Tibial artery (tissue), 4 donors: ENCODE measurements around the gene TRIM26.

ENCODE experiments used
- DNase-seq, 2 donors: peaks; one replicate each; pipeline ENCODE4 v3.0.0-alpha.2; 2019
- H3K27ac ChIP-seq, 2 donors: fragments of 200-600 bp; sonication (generic) in 1 of 2; 1 replicate in 1 of 2; 2 replicates in 1 of 2; pipeline ENCODE4 v1.5.1; 2018 to 2019; ENCODE audit warnings: mild to moderate bottlenecking in 1 of 2
- H3K27me3 ChIP-seq, 2 donors: fragments of 200-600 bp; sonication (generic) in 1 of 2; one replicate each; pipeline versions ENCODE4 v1.5.1 to v1.6.0; 2016 to 2019
- H3K36me3 ChIP-seq, 3 donors: fragments of 200-600 bp; sonication (generic) in 2 of 3; one replicate each; pipeline ENCODE4 v1.5.1; 2016 to 2019; ENCODE audit warnings: mild to moderate bottlenecking in 2 of 3
- H3K4me1 ChIP-seq, 4 donors: fragments of 200-600 bp; sonication (generic) in 2 of 4; 1 replicate in 3 of 4; 2 replicates in 1 of 4; pipeline ENCODE4 v1.5.1; 2016 to 2019
- H3K4me3 ChIP-seq, 2 donors: fragments of 200-600 bp; sonication (generic) in 1 of 2; 1 replicate in 1 of 2; 2 replicates in 1 of 2; pipeline ENCODE4 v1.5.1; 2018 to 2019; ENCODE audit warnings: mild to moderate bottlenecking in 2 of 2
- H3K9me3 ChIP-seq, 3 donors: fragments of 200-600 bp; sonication (generic) in 1 of 3; one replicate each; pipeline ENCODE4 v1.5.1; 2016 to 2019
- CTCF ChIP-seq, 2 experiments: fragments of 200-600 bp in 1 of 2; fragments of 450-650 bp in 1 of 2; IDR thresholded peaks; one replicate each; pipeline ENCODE4 v1.5.1; 2017 to 2019; ENCODE audit warnings: antibody characterized with exemption in 2 of 2, mild to moderate bottlenecking in 1 of 2, moderate library complexity in 1 of 2
- intact Hi-C: fragments of 100-400 bp; cut with DNase I; formaldehyde crosslinking; loops from one replicate; pipeline ENCODE4 v1.15.0; 2023; ENCODE audit warnings: low total_unique reads

The TRIM26 gene

GRCh38 chr6:30188541-30188940 lies 24.7 kb downstream of the TRIM26 start:
- H3K36me3 ChIP-seq: peaks cover 36 to 78% (median 55%) of the 10 kb centered on the region in 3 donors
- intact Hi-C loops: no loop called here
- no peak for DNase-seq

DNA sequence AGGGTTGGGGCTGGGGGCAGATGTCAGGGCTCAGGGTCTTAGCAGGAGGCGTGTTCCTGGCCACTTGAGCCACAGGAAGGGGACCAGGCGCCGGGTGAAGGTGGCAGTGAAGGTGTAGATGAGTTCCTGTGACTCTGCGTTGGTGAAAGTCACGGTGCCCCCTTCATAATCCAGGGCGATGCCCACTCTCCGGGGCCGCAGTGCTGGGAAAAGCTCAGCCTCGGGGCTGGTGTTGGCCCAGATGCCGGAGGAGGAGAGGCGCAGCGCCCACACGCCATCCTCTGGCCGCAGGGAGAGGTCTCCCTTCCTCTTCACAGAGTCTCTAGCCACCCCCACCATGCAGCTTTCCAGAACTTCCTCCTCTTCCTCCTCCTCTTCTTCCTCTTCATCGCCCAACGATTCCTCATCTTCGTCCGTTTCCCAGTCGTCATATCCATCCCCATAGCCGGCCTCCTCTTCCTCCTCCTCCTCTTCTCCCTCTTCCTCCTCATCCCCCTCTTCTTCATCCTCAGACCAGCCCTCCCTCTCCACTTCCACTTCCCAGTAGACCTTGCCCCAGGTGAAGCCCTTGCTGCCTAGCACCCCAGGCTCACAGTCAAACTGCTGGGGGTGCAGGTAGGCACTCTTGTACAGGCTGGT lies 27.2 kb downstream of the TRIM26 start:
- no peaks in the 10 kb centered on the region for H3K9me3 ChIP-seq
- no peak overlapping the region for H3K4me3 ChIP-seq
- no peak for DNase-seq
- no peaks in the 10 kb centered on the region for H3K4me1 ChIP-seq
- H3K27ac ChIP-seq: no peak overlapping the region
- intact Hi-C loops: no loop called here
- peaks cover 36 to 63% (median 39%) of the 10 kb centered on the region in 3 donors for H3K36me3 ChIP-seq
- TF ChIP-seq CTCF (IDR thresholded peaks at IDR 0.05): no peak
- H3K27me3 ChIP-seq: peaks cover 0 to 5% of the 10 kb centered on the region in 2 donors

More at GRCh38 chr6:30188541-30188940, 24.7 kb downstream of the TRIM26 start:
- Histone ChIP-seq H3K27me3 (no peaks in the 10 kb centered on the region), H3K9me3 (no peaks in the 10 kb centered on the region), H3K4me1 (no peaks in the 10 kb centered on the region), H3K4me3 (no peak overlapping the region), H3K27ac (no peak overlapping the region)
- no peak for TF ChIP-seq CTCF (IDR thresholded peaks at IDR 0.05)

DNA sequence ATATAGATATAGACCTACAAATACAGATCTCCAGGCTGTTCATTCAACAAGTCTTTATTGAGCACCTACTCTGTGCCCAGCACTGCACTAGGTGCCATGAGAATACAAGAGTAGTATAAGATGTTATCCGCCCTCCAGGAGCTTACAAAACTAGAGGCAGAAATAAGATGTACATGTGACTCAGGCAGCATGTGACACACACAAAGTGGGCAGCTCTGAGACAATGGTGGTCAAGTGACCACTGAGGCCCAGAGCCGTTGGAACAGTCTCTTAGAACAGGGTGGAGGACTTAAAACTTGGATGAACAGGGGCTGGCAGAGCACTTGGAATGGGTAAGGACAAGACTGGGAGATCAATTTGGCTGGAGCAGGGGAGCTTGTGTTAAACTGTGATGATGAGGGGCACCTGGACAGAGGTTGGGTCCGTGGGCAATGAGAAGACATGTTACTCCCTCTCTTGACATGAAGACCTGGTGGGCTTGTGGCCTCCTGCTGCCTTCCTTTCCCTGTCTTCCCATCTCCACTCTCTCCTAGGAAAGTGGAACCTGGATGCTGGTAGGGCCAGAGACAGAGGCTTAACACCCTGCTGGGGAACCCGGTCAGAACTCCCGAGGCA lies 28.7 kb downstream of the TRIM26 start:
- no peak for TF ChIP-seq CTCF (IDR thresholded peaks at IDR 0.05)

GRCh38 chr6:30180145-30180544 lies 33.1 kb downstream of the TRIM26 start:
- peaks cover 0 to 4% (median 0%) of the 10 kb centered on the region in 3 donors for H3K9me3 ChIP-seq
- H3K27ac ChIP-seq: no peak overlapping the region
- H3K4me3 ChIP-seq: no peak overlapping the region
- intact Hi-C loops: no loop called here
- peaks cover 0 to 8% (median 1%) of the 10 kb centered on the region in 3 donors for H3K36me3 ChIP-seq
- H3K4me1 ChIP-seq: no peaks in the 10 kb centered on the region
- no peak for DNase-seq
- no peak for TF ChIP-seq CTCF (IDR thresholded peaks at IDR 0.05)
- H3K27me3 ChIP-seq: peaks cover 0 to 12% of the 10 kb centered on the region in 2 donors

More for the DNA sequence above, 28.7 kb downstream of the TRIM26 start:
- H3K27me3 ChIP-seq: peaks cover 0 to 5% of the 10 kb centered on the region in 2 donors
- H3K27ac ChIP-seq: no peak overlapping the region
- no peak for DNase-seq
- peaks cover 0 to 4% (median 0%) of the 10 kb centered on the region in 3 donors for H3K9me3 ChIP-seq
- no peaks in the 10 kb centered on the region for H3K4me1 ChIP-seq
- H3K4me3 ChIP-seq: no peak overlapping the region
- intact Hi-C loops: no loop called here
- peaks cover 25 to 49% (median 30%) of the 10 kb centered on the region in 3 donors for H3K36me3 ChIP-seq

DNA sequence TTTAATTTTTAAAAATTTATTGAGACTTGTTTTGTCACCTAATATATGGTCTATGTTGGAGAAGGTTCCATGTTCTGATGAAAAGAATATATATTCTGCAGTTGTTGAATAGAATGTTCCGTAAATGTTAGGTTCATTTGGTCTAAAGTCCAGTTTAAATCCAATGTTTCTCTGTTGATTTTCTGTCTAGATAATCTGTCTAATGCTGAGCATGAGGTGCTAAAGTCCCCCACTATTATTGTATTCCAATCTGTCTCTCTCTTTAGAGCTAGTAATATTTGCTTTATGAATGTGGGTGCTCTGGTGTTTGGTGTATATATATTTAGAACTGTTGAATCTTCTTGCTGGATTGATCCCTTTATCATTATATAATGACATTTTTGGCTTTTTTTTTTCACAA lies 34.4 kb downstream of the TRIM26 start:
- Histone ChIP-seq H3K36me3 (no peaks in the 10 kb centered on the region), H3K27ac (no peak overlapping the region), H3K27me3 (peaks cover 0 to 19% of the 10 kb centered on the region in 2 donors), H3K9me3 (peaks cover 0 to 4% (median 0%) of the 10 kb centered on the region in 3 donors), H3K4me1 (no peaks in the 10 kb centered on the region), H3K4me3 (no peak overlapping the region)
- DNase-seq: no peak
- TF ChIP-seq CTCF (IDR thresholded peaks at IDR 0.05): no peak
- intact Hi-C loops: no loop called here
